Midbrain (tissue), 1 donor: ENCODE results near the gene DDX42.

ENCODE experiments used
- DNase-seq: peaks from one replicate; lab custom pipeline; 2025; lab: John Stamatoyannopoulos, UW

The DDX42 gene

DNA sequence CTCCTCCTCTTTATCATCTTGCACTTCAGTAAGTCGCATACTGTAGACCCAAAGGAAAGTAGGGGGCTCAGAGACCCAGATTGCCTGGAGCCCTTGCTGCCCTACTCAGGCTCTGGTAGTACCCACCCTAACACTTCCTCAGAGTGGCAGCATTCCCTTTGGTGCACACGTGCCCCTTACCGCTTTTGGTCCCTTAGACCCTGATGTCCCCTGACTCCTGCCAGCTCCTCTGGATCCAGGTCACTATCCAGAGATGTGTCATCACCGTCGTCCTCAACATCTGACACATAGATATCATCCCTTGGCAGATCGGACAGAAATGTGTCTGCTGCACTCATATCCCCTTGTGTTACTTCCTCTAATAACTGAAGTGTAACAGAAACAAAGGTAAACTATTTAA lies 47.8 kb downstream of the DDX42 start:
- DNase-seq = no peak

DNA sequence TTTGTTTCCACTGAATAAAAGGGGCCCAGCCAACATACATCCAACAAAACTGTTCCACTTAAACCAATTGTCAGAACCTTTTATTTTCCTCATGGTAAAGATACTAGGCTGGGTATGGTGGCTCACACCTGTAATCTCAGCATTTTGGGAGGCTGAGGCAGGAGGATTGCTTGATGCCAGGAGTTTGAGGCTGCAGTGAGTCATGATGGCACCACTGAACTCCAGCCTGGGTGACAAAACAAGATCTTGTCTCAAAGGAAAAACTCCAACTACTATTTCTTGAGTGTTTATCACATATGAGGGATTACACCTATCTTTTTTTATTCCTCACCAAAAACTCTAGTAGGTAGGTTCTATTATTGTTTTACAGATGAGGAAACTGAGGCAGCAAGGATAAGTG lies 48.6 kb downstream of the DDX42 start:
- DNase-seq = no peak

DNA sequence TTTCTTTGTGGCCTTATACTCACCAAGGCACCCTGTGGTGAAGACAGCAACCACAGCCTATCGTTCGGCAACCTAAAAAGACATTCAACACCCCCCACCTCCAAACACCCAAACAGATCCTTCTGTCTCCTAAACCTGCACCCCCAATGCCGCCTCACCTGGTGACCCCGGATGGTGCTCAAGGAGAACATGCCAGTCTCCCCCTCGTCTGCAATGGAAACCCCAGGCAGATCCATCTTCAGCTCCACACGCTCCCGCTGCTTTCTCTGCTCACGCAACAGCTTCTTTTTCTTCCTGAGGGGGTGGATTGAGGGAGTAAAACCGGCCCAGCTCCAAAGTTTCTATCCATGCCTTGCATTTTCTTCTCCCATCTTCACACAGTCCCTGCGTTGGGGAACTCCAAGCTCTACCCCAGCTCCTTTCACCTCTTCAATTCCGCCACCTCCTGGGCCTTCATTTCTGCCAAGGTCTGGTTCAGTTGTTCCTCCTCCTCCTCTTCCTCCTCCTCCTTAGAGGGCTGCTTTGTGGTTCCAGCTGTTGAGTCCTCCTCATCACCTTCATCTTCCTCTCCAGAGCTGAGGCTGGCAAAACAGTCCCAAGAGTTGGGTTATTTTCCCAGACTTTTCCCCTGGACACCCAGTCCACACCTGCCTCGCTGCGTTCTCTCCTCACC lies 49.8 kb downstream of the DDX42 start:
- no peak for DNase-seq

DNA sequence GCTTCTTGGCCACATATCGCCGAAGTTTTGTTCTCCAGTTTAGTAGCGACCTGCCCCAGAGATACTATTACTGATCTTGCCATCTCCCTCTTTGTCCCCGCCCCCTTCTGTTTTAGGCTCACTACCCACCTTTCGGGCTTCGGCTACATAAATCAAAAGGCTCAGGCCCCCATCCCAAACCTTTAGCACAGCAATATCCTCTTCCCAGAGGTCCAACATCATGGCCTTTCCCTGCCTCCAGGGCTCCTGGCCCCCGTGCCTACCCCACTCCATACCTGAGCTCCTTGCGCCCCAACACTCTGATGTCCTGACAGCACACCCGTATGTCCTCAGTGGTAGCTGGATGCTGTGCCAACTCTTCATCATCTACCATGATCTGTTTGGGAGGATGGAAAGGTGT lies 50.4 kb downstream of the DDX42 start:
- DNase-seq = no peak

DNA sequence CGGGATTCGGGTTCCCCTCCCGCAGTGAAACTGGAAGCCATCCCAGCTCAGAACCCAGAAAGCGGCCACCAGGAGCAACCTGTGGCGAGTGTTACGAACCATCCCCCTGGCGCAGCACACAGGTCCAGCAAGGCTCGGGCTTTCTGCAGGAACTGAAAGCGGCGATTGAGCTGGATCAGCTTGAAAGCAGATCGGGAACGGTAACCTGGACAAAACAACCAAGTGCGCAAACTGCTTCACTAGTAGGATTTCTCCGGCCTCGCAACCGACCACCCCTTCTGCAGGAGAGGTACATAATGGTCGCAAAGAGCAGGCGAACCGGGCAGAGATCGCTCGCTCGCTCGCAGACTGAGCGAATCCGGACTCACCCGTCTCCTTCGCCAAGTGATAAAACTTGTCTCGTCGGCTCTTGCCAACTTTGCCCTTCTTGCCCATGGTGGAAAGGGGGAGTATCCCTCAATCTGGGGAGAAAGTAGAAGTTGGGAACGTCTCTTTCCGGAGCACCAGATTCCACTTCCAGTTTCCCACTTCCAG lies 52.6 kb downstream of the DDX42 start:
- no peak for DNase-seq

DNA sequence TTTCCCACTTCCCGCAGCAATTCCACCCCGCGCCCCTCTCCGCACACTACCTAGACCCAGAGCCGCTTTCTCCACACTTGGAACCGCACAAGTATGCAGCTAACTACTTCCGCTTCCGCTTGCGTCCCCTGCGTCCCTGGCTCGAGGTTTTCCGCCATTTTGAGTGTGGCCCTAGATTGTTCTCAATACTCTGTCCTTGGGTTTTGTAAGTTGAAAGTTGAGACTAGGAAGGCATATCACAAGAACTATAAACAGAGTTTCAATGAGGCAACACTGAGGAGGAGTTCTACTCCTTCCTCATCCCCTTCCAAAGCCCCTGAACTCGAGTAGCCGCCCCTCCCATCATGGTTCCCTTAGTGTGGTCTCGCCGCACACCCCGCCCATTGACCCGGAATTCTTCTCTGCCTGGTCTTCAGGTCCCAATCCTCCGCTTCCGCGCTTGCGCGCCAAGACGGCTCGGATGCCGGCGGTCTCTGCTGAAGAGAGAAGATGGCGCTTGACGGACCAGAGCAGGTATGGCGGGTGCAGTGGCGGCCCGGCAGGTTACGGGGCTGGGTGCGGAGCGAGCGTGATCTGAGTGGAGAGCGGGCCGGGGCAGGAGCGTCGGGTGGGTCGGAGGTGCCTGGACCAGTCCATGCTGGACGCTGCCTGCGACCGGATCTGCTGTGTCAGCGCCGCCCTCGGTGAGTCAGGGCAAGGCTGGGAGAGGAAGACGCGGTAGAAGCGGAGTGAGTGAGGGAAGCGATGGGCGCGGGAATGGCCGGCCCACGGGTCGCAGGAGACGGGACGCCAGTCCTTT lies 53.2 kb downstream of the DDX42 start, which contains the start of the genes FTSJ3 and PSMC5:
Gene FTSJ3, minus strand, starts transcription at position 662 of the 799 bp plus-strand sequence. CDS start 761 bp downstream, outside the sequence.
Gene PSMC5, plus strand, starts transcription at position 430 of the 799 bp plus-strand sequence. Its CDS starts 60 bp downstream, at position 490.
- peak; percentile 97 for DNase-seq

DNA sequence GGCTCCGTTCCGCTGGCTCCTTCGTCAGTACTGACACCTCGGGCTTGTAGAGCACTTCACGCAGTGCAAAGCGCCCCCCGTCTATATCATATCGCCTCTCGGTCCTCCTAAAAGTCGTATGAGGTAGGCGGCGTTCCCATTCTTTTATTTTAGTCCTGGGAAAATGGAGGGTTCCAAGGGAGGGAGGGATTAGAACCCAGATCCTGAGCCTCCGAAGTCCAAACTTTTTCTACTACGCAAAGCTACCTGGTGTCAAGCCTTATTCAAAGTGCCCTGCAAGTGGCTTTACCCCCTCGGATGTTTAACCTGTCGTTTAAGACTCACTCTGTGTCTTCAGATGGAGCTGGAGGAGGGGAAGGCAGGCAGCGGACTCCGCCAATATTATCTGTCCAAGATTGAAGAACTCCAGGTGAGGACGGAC lies 53.8 kb downstream of the DDX42 start:
- no peak for DNase-seq

DNA sequence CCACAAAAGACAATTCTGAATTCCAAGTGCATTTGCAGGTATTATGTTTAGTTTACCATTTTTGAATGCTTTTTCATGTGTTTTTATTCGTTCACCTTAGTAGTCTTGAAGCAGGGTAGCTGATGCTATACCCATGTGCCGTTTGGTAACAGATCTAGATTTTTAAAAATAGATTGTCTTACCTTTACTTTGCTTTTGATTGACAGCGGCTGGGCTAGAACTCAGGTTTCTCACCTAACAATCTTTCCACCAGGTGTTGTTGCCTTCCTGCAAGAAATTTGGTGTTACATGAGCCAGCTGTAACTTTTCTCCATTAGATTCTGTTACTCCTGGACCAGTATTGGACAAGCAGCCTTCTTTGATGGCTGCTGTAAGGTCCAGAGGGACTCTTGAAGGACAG lies 55.0 kb downstream of the DDX42 start:
- no peak for DNase-seq

DNA sequence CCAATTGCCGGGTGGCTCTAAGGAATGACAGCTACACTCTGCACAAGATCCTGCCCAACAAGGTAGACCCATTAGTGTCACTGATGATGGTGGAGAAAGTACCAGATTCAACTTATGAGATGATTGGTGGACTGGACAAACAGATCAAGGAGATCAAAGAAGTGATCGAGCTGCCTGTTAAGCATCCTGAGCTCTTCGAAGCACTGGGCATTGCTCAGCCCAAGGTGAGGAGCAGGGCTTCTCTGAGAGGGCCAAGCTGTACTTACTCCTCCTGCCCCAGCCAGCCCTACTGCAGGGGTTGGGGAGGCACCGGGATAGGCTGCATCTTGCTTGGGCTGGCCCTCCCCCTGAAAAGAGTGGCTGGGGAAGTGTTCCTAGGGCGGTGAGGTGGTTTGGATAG lies 56.3 kb downstream of the DDX42 start:
- no peak for DNase-seq

DNA sequence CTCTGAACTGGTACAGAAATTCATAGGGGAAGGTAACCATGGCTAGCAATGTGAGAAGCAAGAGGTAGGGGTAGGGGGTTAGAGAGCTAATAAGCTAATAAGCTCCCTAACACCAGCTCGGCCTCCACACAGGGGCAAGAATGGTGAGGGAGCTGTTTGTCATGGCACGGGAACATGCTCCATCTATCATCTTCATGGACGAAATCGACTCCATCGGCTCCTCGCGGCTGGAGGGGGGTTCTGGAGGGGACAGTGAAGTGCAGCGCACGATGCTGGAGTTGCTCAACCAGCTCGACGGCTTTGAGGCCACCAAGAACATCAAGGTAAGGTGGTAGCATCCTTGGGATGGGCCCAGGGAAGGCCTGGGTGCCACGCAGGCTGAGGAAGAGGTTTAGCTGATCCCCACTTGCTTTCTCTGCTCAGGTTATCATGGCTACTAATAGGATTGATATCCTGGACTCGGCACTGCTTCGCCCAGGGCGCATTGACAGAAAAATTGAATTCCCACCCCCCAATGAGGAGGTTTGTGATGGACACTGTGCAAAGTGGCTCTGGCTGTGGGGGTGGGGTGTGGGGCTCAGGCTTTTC lies 57.0 kb downstream of the DDX42 start:
- no peak for DNase-seq

DNA sequence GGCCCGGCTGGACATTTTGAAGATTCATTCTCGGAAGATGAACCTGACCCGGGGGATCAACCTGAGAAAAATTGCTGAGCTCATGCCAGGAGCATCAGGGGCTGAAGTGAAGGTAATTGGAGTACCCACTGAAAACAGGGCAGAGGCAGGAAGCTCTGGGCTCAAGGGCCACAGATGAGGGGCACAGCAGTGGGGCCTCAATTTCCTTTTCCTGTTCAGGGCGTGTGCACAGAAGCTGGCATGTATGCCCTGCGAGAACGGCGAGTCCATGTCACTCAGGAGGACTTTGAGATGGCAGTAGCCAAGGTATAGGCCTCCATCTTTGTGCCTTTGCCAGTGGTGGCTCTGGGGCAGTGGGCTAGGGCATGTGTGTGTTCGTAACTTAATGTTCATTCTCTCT lies 57.5 kb downstream of the DDX42 start:
- no peak for DNase-seq

DNA sequence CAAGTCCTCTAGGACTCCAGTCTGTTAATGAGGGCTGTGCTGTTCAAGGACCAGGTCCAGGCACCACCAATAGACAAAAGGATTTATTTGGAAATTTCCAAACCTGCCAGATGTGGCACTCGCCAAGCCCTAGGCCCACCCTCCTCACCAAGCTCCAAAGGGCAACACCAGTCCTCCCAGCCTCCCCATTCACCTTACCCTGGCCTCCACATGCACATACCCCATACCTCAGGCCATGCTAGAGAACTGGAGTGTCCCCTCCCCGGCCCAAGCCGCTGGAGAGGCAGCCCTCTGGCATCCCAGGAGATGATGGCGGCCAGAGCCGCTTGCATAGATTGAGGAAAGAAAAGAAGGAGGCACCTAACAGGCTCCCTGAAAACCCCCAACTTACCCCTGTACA lies 58.0 kb downstream of the DDX42 start:
- DNase-seq = no peak

DNA sequence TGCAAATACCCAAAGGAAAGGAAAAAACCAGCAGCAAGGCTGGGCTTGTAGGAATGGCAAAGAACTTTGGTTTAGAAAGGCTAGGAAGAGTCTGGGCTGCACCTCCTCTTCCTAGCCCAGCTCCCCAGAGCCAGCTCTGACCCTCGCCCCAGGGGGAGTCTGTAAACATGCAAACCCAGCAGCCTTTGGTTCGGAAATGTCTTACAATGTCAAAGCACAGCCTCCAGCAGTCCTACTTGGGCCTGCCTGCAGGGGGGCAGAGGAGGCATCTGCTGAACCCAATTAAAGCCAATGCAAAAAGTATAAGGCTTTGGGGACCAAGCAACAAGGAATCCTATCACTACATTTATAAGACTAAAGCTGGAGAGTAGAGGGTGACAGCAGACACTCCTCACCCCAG lies 58.5 kb downstream of the DDX42 start:
- no peak for DNase-seq

DNA sequence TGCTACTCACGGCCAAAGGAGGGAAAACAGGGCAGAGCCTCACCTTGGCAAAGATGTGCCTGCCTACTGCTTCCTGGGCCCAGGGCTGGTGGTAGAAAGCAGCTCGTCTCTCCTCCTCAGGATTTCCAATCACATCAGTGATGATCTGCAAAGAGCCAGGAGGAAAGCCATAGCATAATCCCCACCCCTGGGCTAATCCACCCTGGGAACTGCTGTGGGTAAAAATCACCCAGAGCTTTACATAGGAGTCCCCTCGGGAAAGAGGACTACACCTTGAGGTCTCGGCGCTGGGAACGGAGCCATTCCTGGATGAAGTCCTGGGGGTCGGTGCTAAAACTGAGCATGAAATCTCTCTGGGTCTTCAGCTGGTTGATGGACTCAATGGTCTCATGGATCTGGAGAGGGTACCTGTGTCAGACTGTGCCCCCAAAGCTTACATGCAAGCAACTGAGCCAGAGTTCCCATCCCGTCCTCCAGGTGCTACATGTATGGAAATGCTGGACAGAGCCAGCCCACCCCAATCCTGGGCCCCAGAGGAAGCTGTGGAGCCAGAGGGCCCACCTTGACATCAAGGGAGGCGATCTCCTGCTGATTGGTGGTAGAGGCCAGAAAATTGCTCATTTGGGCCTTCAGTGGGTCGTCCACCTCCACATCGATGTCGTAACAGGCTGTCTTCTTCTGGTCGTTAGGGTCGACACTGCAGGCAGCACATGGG lies 59.2 kb downstream of the DDX42 start:
- DNase-seq = no peak

DNA sequence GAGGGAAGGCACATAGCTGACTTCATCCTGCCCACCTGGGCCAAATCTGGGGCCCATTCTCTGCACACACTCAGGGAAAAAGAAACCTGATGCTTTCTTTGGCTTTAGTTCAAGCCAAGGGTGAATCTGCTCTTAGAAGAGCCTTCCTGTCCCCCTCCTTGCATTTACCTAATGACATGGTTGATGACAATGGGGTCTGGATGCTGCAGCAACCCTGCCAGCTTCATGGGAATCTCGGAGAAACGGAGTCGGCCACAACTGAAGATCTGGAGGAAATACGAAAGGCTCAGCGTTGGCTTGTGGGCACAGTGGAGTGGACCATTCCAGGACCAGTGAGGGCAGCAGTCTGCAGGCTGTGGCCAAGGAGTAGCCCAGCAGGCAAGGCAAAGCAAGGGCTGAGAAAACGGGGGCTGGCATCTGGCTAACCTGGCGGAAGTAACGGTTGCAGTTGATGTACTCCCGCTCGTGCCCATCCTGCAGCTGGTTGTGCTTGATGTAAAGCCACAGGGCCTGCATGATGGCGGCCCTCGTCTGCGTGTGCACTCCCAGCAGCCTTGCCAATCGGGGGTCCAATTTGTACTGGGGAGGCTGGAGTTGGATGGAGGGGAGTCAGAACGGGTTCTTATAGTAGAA lies 59.9 kb downstream of the DDX42 start:
- no peak for DNase-seq

DNA sequence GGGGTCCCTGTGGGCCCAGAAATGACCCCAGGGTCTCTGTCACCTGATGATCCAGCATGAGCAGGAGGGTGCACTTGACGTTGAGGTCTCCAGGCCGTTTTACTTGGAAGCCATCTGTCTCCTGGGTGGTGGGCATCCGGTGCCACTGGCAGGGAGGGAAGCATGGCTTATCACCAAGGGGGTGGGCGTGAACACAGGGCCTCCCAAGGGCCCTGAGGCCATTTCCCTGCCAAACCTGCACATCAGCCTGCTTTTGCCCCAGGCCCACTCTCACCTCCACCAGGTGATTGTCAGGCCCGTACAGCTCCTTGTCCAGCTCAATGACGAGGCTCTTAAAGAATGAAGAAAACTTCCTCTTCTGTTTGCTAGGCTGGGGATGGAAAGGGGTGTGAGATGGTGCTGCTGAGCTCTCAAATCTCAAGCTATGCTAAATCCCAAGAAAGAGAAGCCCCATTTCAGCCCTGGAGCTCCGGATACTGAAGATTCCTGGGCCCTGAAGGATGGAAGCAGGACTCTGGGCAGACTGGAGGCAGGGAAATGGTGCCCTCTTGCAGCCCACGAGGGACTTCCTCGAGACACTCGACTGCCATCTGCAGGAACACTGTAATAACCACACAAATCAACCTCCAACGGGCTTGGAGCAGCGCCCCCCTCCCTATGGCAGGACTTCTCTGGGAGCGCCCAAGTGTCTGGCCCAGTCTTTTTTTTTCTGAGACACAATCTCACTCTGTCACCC lies 60.6 kb downstream of the DDX42 start:
- peak; percentile 67 for DNase-seq

DNA sequence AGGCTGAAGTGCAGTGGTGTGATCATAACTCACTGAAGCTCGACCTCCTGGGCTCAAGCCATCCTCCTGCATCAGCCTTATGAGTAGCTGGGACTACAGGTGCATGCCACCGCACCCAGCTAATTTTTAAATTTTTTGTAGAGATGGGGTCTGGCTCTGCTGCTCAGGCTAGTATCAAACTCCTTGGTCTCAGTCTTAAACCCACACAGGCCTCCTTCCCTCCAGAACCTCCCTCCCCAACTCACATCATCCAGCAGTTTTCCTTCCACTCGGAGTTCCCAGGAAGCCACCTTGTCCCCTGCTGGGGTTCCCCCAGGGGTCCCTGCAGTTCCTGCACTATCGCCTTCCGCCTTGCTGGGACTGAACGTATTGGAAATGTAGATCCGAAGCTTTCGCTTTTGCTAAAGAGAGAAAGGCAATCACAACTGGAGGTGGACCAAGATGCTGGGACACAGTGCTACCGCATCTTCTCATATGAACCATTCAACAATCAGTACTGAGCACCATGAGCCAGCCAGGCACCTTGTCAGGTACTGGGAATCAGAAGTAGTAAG lies 61.3 kb downstream of the DDX42 start:
- DNase-seq = no peak

DNA sequence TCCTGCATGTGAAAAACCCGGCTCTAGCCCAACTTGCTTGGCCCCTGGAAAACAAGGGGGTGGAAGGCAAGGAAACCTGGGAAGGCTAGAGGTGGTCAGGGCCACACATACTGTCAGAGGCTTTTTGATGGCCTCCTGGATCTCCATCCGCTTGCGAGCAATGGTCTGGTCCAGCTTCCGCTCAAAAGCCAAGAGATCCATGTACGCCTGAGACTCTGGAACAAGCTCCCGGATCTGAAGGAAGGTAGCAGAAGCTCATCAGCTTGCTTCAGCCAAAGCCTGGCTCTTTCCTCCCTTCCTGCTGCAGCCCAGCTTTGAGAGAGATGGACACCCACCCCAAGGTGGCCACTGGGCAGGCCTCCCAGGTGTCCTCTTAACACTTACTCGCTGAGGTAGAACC lies 62.8 kb downstream of the DDX42 start:
- DNase-seq = no peak

DNA sequence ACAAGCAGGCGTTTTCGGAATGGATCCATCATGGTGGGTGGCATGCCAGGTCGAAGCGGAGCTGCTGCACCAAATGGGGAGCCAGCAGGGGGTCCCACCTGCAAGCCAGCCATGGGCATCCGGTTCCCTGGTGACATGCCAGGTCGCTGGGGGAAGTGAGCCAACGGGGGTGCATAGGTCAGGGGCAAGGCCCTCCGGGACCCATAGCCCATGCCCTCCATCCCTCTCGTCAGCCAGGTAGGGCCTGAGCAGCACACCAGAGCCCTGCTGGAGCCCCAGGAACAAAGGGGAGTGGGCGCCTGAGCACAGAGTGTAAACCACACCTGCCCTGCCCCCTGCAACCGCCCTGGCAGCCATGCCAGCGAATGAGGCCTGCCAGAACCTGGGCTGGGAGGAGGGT lies 63.5 kb downstream of the DDX42 start:
- DNase-seq = no peak

DNA sequence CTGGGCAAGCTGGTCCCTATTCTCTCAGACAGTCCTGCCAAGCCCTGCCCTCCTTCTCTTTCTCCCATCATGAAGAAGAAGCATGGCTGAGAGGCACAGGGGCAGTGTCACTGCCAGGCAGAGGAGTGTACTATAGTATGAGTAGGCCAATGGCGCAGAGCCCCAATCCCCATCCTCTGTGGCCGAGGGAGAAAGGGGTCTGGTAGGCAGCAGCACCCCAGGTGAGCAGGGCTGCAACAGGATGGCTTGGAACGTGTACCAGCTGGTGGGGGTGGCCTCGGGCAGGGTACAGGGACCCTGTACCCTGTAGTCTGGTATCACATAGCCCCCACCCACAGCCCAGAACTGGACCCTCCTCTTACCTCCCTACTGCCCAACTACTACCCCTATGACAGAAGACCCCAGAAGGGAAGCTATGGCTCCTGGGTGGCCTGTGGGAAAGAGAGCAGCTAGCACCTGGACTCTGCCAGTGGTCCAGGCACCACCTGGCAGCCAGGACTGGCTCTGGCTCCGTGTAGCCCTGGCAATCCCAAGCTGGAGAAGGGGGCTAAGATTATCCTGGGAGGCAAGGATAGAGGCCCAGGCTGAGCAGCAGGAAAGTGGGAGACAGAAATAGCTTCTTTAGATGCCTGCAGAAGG lies 64.1 kb downstream of the DDX42 start:
- no peak for DNase-seq
